HG03103 (cell line): ENCODE data around the gene MAP3K20.
A peak's percentile ranks its signal among the peaks of the same experiment; 100 is the strongest.
"Not testable (repeated sequence)": the region's sequence is repeated elsewhere in the genome, so short reads cannot be mapped to it uniquely, and the experiment has no call there.

Experiments
- ATAC-seq: cut with Tn5 transposase; IDR thresholded peaks from one replicate; pipeline ENCODE4 v1.9.1; 2021; ENCODE audit warnings: low read depth; ENCODE audit not compliant: unreplicated experiment

The MAP3K20 gene

DNA sequence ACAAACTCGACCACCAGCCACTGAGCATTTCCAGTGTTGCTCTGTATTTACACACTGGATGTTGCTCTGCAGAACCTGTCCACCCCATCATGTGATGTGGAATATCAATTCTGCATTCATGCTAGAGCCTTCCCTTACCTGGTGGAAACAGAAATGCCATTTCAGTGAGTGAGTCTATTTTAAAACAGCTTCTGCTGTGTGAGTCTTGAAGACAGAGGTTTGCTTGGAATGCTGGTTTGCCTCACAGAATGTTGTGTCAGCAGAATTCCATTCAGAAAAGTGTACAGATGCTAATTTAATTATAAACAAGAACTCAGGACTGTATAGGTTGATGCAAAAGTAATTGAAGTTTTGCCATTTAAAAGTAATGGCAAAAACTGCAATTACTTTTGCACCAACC is 118.3 kb downstream of the MAP3K20 start:
- ATAC-seq: no peak

DNA sequence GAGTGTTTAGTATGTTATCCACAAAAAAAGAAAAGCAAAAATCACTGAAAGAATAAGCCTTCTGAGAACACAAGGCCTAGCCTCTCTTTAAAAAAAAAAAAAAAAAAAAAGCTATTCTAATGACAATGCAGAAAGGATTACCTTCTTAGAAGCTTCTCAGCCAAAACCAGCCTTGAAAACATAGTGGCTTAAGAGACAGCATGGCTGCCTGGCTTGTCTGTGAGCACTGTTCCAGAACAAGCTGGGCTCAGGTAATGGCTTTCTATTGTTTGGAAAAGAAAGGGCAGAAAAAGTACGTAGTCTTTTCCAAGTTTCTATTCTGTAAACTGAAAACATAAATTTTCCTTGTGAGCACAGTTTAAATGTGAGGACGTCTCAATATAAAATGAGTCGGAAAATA is 119.5 kb downstream of the MAP3K20 start:
- ATAC-seq: no peak

DNA sequence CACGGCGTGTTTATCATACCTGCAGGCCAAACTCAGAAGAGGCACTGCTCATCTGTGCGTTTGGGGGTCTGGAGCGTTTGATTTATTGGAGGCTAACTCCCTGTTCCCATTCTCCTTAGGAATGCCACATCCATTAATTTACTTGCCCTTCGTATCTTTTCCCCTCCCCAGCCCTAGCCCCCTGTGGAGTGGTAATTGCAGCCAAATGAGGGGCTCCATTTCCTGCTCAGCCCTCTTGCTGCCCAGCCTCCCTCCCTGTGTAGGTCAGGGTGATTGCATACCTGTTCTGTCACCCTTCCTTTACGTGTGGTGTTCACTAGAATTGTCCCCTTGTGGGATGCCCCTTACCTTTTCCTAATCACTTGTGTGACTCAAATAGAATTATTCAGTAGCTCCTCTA is 120.4 kb downstream of the MAP3K20 start:
- no peak for ATAC-seq

DNA sequence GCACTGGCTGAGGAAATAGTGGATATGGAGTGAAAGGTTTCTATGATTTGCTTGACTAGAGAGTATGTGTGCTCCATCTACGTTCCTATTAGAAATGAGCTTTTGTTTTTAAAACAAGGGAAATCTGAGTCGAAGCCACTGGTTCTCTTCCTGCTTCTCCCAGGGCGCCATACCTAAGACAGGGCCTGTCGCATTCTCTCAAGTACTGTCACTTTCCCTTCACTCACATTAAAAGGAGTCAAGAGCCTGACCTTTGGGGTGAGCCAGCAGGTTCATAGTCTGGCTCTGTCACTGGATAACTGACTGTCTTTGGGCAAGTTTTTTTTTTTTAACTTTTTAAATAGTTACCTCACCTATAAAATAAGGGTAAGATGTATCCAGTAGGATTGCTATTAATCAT is 121.0 kb downstream of the MAP3K20 start:
- ATAC-seq: no peak

DNA sequence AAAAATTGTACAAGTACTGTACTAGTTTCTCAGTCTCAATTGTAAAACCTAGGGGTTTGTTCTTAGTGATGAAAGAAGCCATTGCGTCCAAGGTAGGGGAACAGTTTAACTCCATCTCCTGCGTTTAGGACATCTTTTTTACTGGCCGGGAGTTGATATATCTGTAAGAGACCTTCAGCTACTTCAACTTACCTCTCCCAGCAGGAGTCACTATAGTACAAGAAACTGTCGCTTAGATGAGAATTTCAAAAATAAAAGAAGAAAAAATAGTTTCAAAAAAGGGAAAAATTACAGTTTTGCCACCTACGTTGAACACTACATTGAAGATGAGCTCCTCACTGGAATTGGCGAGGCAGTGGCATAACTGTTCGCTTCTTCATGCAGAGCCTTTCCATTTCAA is 122.7 kb downstream of the MAP3K20 start:
- no peak for ATAC-seq

DNA sequence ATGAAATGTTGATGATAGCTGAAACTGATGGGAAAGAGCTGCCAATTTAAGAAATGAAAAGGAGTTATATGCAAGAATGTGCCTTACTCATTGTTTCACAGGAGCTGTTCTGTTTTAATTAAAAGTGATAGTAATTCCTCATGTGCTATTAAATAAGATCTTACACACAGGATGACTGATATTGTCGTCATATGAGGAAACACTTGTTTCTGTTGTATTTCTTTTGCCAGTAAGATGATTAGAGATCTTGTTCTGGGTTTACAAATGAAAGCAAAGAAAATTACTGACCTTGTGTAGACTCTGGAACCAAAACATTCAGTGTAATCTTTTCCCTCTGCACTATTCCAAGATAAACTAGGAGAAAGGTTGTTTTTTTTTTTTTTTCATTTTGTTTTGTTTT is 123.6 kb downstream of the MAP3K20 start:
- no peak for ATAC-seq

DNA sequence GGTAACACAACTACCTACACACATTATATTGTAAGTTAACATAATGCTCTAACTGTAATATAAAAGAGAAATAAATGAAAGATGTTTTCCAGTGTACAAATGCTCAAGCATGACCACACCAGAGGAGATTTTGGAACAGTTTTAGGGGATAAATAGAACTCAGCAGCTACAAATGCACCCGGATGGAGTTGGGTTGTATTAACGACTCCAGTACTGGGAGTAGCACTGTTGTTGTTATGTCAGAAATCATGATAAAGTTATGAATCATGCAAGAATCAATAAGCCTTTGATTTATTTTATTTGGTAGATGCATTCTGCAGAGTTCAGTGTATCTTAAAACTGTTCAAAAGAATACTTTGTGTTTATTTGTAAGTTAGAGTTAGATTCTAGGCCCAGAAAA is 126.9 kb downstream of the MAP3K20 start:
- ATAC-seq: no peak

DNA sequence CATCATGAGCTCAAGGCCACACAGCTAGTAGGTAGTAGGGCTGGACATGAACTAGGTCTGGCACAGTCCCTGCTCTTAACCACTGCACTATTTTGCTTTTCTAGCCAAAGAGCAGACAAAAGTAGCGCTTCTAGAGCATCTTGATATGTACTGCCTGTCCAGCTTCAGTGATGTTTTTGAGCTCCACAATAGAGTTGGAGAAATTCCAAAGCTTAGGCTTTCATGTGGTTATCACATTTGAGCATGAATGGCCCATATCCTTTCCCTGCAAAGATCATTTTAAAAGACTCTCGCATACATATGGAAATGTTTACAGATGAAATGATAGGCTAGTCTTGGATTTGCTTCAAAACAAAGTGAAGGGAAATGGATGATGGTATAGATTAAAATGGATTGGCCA is 128.7 kb downstream of the MAP3K20 start:
- ATAC-seq: no peak

DNA sequence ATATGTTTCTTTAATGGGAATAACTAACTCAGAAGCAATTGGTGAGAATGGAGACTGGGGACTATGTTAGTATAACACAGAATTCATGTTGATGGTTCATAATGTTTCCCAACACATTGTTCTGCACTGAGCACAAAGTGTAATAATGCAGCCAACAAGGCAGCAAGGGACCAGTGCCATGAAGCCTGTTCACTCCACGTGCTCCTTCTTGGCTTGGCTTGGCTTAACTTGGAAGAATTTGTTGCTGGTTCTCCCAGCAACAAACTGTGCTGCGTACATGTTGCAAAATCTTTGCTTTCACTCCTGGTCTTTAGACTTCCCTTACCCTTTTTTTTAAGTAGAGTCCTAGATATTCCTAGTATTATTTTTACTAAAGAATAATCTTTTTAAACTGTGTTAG is 129.7 kb downstream of the MAP3K20 start:
- ATAC-seq: no peak

DNA sequence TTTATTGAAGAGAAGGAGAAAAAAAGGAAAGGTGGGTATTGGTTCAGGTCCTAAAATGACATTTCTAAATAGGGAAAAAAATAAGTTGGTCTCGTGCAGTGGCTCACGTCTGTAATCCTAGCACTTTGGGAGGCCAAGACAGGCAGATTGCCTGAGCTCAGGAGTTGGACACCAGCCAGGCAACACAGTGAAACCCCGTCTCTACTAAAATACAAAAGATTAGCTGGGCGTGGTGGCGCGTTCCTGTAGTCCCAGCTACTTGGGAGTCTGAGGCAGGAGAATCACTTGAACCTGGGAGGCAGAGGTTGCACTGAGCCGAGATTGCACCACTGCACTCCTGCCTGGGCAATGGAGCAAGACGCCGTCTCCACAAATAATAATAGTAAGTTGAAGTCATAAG is 131.5 kb downstream of the MAP3K20 start:
- ATAC-seq: not testable (repeated sequence)

DNA sequence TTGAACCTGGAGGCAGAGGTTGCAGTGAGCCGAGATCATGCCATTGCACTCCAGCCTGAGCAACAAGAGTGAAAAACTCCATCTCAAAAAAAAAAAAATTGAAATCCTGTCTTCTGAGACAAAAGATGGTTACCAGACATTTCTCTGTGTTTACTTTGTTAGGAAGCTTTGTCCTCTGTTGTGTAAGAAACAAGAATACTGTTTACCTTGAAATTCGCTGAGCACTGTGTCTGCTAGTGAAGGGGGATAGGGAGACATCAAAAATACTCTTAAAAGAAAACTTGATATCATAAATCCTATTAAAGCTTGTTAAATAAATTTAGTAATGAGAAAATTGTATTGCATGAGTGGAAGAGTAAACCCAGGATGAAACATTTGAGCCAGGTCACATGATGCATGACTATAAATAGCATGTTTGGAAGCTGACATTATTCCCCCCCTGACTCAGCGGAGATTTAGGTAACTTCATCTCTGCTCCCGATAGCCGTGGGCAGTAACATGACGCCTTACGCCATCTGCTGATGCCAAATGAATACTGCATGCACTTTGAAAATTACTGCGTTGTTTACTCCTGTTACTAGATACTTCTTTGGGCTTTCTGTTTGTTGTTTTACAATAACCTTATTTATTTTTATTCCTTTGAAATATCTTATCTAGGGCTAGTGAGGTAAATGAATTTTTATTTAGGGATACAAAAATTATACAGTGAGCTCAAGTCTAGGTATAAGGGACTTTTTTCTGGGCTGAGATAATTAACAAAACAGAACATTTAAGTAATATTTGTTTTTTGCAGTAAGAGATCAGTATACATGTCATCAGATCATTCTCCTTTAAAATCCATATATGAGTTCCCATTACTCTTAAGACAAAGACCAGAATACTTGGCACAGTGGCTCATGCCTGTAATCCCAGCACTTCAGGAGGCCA is 134.9 kb downstream of the MAP3K20 start:
- peak; percentile 42 for ATAC-seq

DNA sequence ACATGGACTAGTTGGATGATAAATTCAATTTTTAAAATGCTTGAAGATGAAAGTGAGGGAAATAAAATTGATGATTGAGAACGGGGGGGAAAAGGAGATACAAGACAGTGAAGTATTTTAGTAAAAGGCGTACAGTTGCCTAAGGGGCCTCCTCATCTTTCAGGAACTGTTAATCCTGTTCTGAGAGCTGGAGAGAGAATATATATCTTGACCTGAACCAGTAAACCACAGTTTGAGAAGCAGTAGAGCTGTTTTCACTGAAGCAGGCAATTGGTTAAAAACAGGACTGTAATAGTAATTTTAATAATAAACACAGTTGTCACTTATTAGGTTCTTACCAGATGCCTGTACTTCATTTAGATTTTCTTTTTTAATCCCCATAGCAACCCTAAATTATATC is 137.5 kb downstream of the MAP3K20 start:
- ATAC-seq: no peak

DNA sequence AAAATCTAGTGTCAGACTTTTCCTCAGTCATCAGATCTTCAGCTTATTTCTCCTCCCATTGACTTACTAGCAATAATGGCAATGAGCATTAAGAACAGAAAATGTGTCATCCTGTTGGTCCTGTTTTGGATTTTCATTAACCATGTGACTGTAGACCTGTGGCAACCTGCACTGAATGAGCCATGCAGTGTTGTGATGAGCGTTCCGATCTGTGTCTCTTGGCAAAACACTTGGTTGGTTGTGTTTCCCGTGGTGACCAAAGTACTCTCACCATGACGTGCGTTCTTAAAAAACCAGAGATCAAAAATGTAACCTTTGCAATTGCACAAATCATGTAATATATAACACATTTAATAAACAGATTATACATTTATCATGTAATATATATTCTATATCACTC is 138.6 kb downstream of the MAP3K20 start:
- ATAC-seq: no peak

DNA sequence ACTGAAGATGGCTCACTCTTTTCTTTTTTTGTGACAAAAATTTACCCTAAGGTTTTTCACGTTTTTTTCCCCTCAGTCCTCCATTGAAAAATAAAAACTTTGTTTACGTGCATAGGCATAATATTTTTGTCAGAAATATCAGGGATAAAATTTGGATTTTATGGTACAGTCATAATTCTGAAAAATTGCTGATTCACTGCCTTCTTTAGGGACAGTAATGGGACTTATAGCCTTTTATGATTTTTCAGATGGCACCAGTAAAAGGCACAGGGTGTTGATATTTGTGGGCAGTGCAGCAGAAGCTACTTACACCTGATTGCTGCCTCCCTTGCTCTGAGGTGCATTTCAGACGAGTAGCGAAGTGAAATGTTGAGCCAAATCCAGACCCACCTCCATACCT is 139.7 kb downstream of the MAP3K20 start:
- no peak for ATAC-seq

DNA sequence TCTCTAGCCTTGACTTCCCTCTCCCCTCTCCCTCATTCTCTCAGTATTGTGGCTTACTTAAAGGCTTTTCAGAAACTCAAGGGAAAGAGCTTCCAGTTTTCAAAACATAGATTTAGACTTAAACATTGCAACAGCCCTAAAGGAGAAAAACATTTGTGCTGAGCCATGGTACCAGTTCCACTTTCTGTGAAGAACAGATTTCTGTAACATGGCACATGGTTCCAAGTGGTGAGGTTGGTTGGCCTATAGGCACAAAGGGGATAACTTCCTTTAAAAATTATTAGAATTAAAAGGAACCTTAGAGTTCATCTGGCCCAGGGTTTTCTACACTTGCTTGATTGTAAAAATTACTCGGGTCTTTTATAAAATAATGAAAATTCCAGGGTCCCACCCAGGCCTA is 140.4 kb downstream of the MAP3K20 start:
- no peak for ATAC-seq

DNA sequence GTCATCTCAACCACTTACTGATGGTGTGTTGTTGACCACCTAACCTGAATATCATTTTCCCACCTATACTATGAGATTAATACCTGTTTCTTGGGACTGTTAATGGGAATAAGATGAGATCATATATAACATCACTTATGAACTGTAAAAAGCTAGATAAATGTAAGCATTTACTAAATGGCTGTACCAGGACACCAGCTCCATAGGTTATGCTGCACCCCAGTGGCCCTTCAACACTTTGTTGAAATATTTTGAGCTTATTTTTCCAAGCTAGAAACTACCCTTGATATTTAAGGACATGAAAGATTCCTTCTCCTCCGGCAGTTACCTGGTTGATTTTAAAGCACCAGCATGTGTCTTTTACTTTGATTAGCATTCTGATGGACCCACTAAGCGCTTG is 141.0 kb downstream of the MAP3K20 start:
- no peak for ATAC-seq

DNA sequence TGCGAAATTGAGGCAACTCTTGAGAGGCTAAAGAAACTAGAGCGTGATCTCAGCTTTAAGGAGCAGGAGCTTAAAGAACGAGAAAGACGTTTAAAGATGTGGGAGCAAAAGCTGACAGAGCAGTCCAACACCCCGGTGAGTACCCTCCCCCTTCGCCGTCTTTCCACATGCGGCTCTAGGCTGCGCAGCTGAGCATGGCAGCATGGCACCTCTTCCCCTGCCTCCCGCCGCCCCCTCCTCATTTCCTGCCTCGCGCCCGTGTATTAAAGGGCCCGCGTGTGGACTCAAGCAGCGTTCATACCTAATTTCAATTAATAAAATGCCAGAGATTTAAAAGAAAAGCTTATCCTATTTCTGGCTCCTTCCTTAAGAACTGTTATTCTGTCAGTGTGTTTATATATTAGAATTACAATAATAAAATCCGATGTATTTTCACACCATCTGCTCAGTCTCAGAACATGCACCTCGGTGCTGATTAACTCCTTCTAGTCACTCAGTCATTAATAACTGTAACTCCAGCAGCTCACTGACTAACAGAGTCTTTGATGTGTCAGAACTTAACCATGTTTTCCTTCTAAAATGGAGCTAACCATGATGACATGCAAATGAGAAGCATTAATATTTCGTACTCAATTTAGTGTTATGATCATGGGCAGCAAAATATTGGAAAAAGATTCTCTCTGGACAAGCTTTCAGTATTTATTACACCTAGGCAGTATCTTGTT is 141.6 kb downstream of the MAP3K20 start:
- ATAC-seq: no peak

DNA sequence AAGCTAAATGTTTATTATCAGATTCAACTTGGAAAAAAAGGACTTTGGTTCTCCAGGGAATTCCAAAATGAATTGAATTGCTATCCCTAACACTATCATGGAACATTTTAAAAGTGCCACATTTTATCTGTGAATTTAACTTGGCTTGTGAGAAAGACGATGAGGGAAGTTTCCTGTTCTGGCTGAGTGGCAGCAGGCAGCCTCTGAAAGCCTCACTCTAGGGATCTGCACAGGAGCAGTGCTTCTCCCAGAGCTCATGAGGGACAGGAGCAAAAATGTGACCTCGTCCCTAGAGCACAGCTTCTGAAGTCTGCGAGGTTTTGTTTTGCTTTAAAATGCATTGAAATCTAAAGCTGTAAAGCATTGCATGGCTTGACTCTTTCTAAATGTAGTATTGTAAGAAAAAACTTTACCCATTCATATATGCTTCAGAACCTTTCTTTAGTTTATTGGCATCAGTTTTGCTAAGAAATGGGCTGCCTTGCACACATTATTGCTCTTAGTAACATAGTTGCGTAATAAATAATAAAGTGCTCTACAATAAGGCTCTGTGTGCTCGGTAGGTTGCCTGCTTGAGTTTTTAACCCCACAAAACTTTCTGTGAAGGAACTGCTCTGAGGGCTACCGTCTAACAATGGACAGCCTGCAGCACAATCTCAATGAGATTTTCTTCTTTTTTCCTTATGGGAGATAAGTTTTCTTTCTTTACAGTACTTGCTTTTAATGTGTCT is 142.8 kb downstream of the MAP3K20 start:
- no peak for ATAC-seq

DNA sequence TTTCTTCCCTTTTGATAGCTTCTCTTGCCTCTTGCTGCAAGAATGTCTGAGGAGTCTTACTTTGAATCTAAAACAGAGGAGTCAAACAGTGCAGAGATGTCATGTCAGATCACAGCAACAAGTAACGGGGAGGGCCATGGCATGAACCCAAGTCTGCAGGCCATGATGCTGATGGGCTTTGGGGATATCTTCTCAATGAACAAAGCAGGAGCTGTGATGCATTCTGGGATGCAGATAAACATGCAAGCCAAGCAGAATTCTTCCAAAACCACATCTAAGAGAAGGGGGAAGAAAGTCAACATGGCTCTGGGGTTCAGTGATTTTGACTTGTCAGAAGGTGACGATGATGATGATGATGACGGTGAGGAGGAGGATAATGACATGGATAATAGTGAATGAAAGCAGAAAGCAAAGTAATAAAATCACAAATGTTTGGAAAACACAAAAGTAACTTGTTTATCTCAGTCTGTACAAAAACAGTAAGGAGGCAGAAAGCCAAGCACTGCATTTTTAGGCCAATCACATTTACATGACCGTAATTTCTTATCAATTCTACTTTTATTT is 145.6 kb downstream of the MAP3K20 start:
- no peak for ATAC-seq

DNA sequence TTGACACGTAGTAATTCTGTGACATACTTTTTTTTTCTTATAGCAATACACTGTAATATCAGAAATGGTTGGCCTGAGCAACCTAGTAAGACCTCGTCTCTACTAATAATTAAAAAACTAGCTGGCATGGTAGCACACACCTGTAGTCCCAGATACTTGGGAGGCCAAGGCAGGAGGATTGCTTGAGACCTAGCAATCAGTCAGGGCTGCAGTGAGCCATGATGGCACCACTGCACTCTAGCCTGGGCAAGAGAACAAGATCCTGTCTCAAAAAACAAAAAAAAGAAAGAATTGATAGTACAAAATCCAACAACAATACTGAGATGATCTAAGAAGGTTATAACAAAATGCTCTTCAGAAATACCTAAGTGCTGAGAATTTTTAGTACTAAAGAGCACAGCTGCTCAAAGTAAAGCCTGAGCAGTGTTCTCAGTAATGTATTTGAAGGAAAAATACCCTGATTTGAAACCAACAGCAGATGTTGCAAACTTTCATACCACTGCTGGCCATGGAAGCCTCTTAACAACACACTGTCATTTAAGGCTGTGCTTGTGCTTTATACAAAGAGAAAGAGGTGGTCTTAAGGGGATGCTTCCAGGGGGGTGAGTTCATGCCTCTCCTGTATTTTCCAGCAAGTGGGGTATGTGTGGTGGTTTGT is 146.4 kb downstream of the MAP3K20 start:
- ATAC-seq: no peak
